K562 (cell line): Measurements from ENCODE around the gene JPT1. TPM values are rescaled to one million over a fixed set of nuclear protein-coding genes. Genes with fewer than 3 reads are reported as not detected.

Experiments used
- ELF2 ChIP-seq: fragments of 250-450 bp; sonication (Bioruptor Pico); IDR thresholded peaks from 2 replicates; pipeline ENCODE4 v1.5.0; 2021; ENCODE audit warnings: mild to moderate bottlenecking
- ELF4 ChIP-seq: fragments of 450-650 bp; formaldehyde crosslinking; IDR thresholded peaks from 2 replicates; pipeline ENCODE4 v1.4.0; 2022; ENCODE audit warnings: missing genetic modification characterization
- GTF2F1 ChIP-seq: IDR thresholded peaks from 2 replicates; pipeline ENCODE4 v1.6.1; 2011; ENCODE audit warnings: low read depth, low read length, improper control_type of control experiment
- HNRNPLL ChIP-seq: fragments of 200-400 bp; formaldehyde crosslinking; IDR thresholded peaks from 2 replicates; pipeline ENCODE4 v1.6.1; 2017; ENCODE audit warnings: low read length, low read depth, mild to moderate bottlenecking; ENCODE audit not compliant: poor library complexity, severe bottlenecking
- HOMEZ ChIP-seq: fragments of 250-450 bp; sonication (Bioruptor Pico); IDR thresholded peaks from 2 replicates; pipeline ENCODE4 v1.4.0; 2020; ENCODE audit warnings: mild to moderate bottlenecking, moderate library complexity
- KAT8 ChIP-seq: fragments of 450-650 bp; IDR thresholded peaks from 2 replicates; pipeline ENCODE4 v1.6.1; 2016; ENCODE audit warnings: low read depth, mild to moderate bottlenecking
- RFX7 ChIP-seq: fragments of 250-450 bp; sonication (Bioruptor Pico); IDR thresholded peaks from 2 replicates; pipeline ENCODE4 v1.5.1; 2021; ENCODE audit warnings: mild to moderate bottlenecking
- RNF219 ChIP-seq: fragments of 250-450 bp; sonication (Bioruptor Pico); IDR thresholded peaks from 2 replicates; pipeline ENCODE4 v1.5.0; 2022; ENCODE audit warnings: mild to moderate bottlenecking
- SMAD3 ChIP-seq: fragments of 450-650 bp; formaldehyde crosslinking; conservative IDR thresholded peaks from 2 replicates; pipeline ENCODE4 v1.4.0; 2020; ENCODE audit warnings: mild to moderate bottlenecking
- YY1 ChIP-seq, 3 experiments: IDR thresholded peaks; 2 replicates each; pipeline ENCODE4 v1.6.1; 2011; ENCODE audit warnings: low read length in 2 of 3, mild to moderate bottlenecking in 2 of 3, moderate library complexity in 2 of 3, borderline replicate concordance in 1 of 3, control low read depth in 1 of 3, low read depth in 1 of 3; ENCODE audit not compliant: insufficient read depth in 3 of 3, insufficient replicate concordance in 2 of 3, control insufficient read depth in 1 of 3, insufficient read length in 1 of 3; ENCODE audit errors: extremely low read depth in 1 of 3
- ZBTB11 ChIP-seq, 3 experiments: fragments of 200-800 bp in 1 of 3; fragments of 250-450 bp in 1 of 3; fragments of 450-650 bp in 1 of 3; sonication (Bioruptor Pico) in 1 of 3; sonication (Bioruptor generic) in 1 of 3; formaldehyde crosslinking in 1 of 3; IDR thresholded peaks; 2 replicates each; pipeline versions ENCODE4 v1.6.1 to v1.8.0; 2016 to 2022; ENCODE audit warnings: mild to moderate bottlenecking in 2 of 3, missing genetic modification characterization in 2 of 3, missing compliant biosample characterization in 1 of 3, moderate library complexity in 1 of 3
- ZBTB34 ChIP-seq: fragments of 250-450 bp; sonication (Bioruptor Pico); IDR thresholded peaks from 2 replicates; pipeline ENCODE4 v1.8.0; 2021; ENCODE audit warnings: mild to moderate bottlenecking, moderate library complexity
- ZKSCAN1 ChIP-seq: fragments of 150-350 bp; IDR thresholded peaks from 2 replicates; pipeline ENCODE4 v1.6.1; 2016; ENCODE audit warnings: low read depth, low read length
- ZNF316 ChIP-seq: fragments of 450-650 bp; IDR thresholded peaks from 2 replicates; pipeline ENCODE4 v1.6.1; 2016
- ZNF583 ChIP-seq: fragments of 250-450 bp; sonication (Bioruptor Pico); IDR thresholded peaks from 2 replicates; pipeline ENCODE4 v1.4.0; 2020
- polyA plus RNA-seq, 8 experiments: library from polyadenylated mRNA; depleted of rRNA in 4 of 8; stranded (reverse) in 5 of 8; unstranded in 3 of 8; fragments of >200 nt; fragmentation: Nextera tagmentation in 2 of 8; fragmentation: Illumina TruSeq in 1 of 8; extraction: Ambion mirVana in 2 of 8; extraction: Trizol in 1 of 8; gene quantifications; 2 replicates each; pipeline versions ENCODE4 v1.2.1 to v1.2.3, GENCODE V29; 2011 to 2014; ENCODE audit warnings: inconsistent platforms in 1 of 8, missing spikeins in 1 of 8
- total RNA-seq, 7 experiments: library from RNA; depleted of rRNA in 6 of 7; stranded (reverse); fragments of >200 nt in 6 of 7; fragmentation: Illumina TruSeq in 2 of 7; extraction: Trizol in 2 of 7; gene quantifications; 2 replicates each; pipeline versions ENCODE4 v1.2.1 to v1.2.3, GENCODE V29; 2011 to 2021; ENCODE audit warnings: low replicate concordance in 1 of 7

JPT1 gene
- total and polyA plus RNA-seq, 9 of the 15 experiments (the other 6 are each of a cell fraction or from before 2014, with no cell fraction given), result 56.7 to 292 (median 144) TPM

GRCh38 chr17:75183999-75184884, 29.9 kb upstream of the JPT1 start (continued):
- TF ChIP-seq ZBTB11 (CRISPR knock-in tag; IDR thresholded peaks at IDR 0.05), result no peak
- no peak for TF ChIP-seq GTF2F1
- TF ChIP-seq ZNF316, result no peak
- TF ChIP-seq SMAD3, result no peak
- TF ChIP-seq KAT8, result no peak
- TF ChIP-seq ELF4, result 0 out of 2 replicates have a peak, but pooled peaks have one; percentile 15
- peak in 1 of 3 experiments; percentile 12 for TF ChIP-seq YY1 (IDR thresholded peaks at IDR 0.05; ENCODE audit: borderline replicate concordance in 1 of 3, control insufficient read depth in 1 of 3, extremely low read depth in 1 of 3, insufficient read depth in 3 of 3, insufficient read length in 1 of 3, insufficient replicate concordance in 2 of 3, low read depth in 1 of 3, low read length in 2 of 3)
- TF ChIP-seq RNF219 (CRISPR knock-in tag), result no peak
- TF ChIP-seq ZNF583, result no peak
- no peak for TF ChIP-seq HOMEZ
- TF ChIP-seq ZKSCAN1, result no peak
- no peak for TF ChIP-seq ELF2 (CRISPR knock-in tag)
- no peak for TF ChIP-seq ZBTB34
- no peak for TF ChIP-seq RFX7 (CRISPR knock-in tag)
- no peak for TF ChIP-seq HNRNPLL
